Duodenal mucosa (tissue), 2 donors: ENCODE data around the gene FLNB.
"Not testable (repeated sequence)": the region's sequence is repeated elsewhere in the genome, so short reads cannot be mapped to it uniquely, and the experiment has no call there.

ENCODE experiments used
- H3K27ac ChIP-seq: one replicate; pipeline ENCODE4 v1.7.0; 2013; ENCODE audit warnings: low read depth, low read length
- H3K27me3 ChIP-seq, 2 donors: one replicate each; pipeline ENCODE4 v1.7.0; 2013; ENCODE audit warnings: low read length in 2 of 2, control low read depth in 1 of 2; ENCODE audit not compliant: insufficient read depth in 2 of 2, control insufficient read depth in 1 of 2
- H3K36me3 ChIP-seq, 2 donors: one replicate each; pipeline ENCODE4 v1.7.0; 2013; ENCODE audit warnings: low read length in 2 of 2, control low read depth in 1 of 2; ENCODE audit not compliant: insufficient read depth in 2 of 2, control insufficient read depth in 1 of 2
- H3K4me1 ChIP-seq, 2 donors: one replicate each; pipeline ENCODE4 v1.7.0; 2013; ENCODE audit warnings: low read length in 2 of 2, control low read depth in 1 of 2; ENCODE audit not compliant: insufficient read depth in 2 of 2, control insufficient read depth in 1 of 2
- H3K4me3 ChIP-seq, 2 donors: one replicate each; pipeline ENCODE4 v1.7.0; 2013; ENCODE audit warnings: low read length in 2 of 2, low read depth in 1 of 2
- H3K9ac ChIP-seq, 2 donors: one replicate each; pipeline ENCODE4 v1.7.0; 2013; ENCODE audit warnings: low read length in 2 of 2, low read depth in 1 of 2
- H3K9me3 ChIP-seq, 2 donors: one replicate each; pipeline ENCODE4 v1.7.0; 2013; ENCODE audit warnings: low read length in 2 of 2, control low read depth in 1 of 2; ENCODE audit not compliant: control insufficient read depth in 1 of 2

FLNB gene

DNA sequence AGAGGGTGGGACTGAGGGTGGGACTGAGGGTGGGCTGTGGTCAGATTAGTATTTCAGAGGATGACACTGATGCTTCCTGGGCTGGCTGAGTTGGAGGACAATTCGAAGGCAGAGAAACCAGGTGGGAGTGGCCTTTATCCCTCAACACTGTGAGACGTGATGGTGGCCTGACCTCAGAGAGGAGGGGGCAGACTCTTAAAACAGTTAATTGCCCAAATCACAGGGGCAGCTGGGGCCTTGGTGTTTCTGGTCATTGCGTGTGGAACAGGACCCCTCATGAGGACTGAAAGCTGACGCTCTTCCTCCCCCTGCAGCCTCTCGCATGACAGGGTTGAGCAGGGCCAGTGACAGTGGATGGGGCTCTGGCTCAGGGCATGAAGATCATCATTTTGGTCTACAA lies 183.8 kb downstream of the FLNB start:
- Histone ChIP-seq H3K27ac (no peak overlapping the region), H3K9ac (no peak overlapping the region), H3K27me3 (no peaks in the 10 kb centered on the region), H3K4me3 (no peak overlapping the region), H3K36me3 (no peaks in the 10 kb centered on the region), H3K4me1 (peaks cover 0 to 3% of the 10 kb centered on the region in 2 donors), H3K9me3 (no peaks in the 10 kb centered on the region)

DNA sequence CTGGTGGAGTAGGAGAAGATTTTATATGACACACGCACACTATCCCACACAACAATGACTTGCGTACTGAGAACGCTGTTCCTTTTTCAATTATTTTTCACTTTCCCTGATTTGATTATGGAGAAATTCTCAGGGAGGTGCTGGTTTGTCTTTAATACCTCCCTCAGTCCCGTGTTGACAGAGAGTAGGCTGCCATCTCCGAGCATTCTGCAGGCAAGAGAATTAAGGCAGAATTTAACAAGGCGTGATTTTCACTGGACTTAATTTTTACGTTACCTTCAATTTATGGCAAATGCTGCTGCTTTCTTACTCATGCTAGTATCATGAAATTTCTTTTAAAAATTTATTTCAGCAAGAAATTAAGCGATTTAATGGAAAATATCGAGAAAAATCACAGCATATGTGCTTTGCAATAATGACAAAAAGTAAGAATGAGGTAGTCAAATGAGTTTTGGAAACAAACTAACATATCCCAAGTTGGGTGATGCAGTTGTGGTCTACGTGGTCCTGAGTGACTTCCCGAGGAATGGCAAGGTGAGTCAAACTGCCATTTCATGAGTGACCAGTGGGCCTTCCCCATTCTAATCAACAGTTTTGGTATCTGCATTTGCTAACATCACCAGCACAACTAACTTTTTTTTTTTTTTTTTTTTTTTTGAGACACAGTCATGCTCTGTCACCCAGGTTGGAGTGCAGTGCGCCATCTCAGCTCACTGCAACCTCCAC lies 185.6 kb downstream of the FLNB start:
- Histone ChIP-seq H3K9ac (no peak overlapping the region), H3K9me3 (no peaks in the 10 kb centered on the region), H3K4me3 (no peak overlapping the region), H3K27me3 (no peaks in the 10 kb centered on the region), H3K36me3 (no peaks in the 10 kb centered on the region), H3K27ac (no peak overlapping the region), H3K4me1 (peaks cover 0 to 3% of the 10 kb centered on the region in 2 donors)

DNA sequence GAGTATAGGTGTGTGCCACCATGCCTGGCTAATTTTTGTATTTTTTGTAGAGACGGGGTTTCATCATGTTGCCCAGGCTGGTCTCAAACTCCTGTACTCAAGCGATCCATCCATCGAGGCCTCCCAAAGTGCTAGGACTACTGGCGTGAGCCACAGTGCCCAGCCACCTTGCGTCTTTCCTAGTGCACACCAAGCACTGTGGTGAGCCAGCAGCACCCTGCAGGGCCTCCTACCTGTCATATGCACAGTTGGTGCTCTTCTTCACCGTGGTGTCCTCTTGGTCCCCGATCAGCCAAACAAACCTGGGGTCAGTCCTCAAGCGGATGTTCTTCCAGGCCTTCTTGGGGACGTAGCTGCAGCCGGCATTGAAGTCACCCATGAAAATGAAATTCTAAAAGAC lies 189.4 kb downstream of the FLNB start:
- Histone ChIP-seq H3K36me3 (no peaks in the 10 kb centered on the region), H3K4me3 (no peak overlapping the region), H3K9me3 (no peaks in the 10 kb centered on the region), H3K4me1 (peaks cover 3 to 9% of the 10 kb centered on the region in 2 donors), H3K27me3 (no peaks in the 10 kb centered on the region), H3K9ac (no peak overlapping the region), H3K27ac (no peak overlapping the region)

DNA sequence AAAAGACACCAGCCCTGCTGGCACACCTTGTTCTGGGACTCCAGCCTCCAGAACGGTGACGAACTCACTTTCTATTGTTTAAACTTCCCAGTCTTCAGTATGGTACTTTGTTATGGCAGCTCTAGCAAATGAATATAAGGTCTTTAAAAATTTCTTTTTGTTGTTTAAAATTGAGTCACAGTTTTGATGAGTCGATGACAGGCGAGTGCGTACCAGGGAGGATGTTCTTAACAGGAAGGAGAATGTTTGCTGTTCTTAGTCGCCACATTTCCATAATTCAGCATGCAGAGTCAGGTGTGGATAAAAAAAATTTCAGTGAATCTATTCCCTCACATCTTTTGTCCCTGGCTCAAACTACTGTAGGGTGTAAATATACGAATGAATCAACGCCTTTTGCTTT lies 190.1 kb downstream of the FLNB start:
- Histone ChIP-seq H3K36me3 (no peaks in the 10 kb centered on the region), H3K4me1 (peaks cover 3 to 9% of the 10 kb centered on the region in 2 donors), H3K9me3 (no peaks in the 10 kb centered on the region), H3K4me3 (no peak overlapping the region), H3K27ac (no peak overlapping the region), H3K9ac (no peak overlapping the region), H3K27me3 (no peaks in the 10 kb centered on the region)

DNA sequence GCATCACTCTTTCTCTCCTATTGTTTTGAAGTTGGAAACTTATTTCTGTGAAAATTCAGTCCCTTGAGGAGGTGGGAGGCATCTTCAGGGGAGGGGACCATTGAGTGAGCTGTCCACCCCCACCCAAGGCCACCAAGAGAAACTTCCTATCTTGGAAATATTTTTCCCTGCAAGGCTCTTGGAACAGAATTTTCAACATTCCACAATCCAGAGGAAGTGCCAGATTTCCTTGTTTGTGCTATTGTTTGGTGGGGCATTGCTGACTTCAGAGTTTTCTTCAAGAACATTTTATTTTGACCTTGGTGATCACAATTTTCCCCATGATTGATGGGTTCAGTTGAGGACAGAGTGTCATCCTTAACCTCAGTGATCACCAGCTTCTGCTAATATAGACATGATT lies 190.6 kb downstream of the FLNB start:
- Histone ChIP-seq H3K27ac (no peak overlapping the region), H3K9me3 (no peaks in the 10 kb centered on the region), H3K9ac (no peak overlapping the region)

DNA sequence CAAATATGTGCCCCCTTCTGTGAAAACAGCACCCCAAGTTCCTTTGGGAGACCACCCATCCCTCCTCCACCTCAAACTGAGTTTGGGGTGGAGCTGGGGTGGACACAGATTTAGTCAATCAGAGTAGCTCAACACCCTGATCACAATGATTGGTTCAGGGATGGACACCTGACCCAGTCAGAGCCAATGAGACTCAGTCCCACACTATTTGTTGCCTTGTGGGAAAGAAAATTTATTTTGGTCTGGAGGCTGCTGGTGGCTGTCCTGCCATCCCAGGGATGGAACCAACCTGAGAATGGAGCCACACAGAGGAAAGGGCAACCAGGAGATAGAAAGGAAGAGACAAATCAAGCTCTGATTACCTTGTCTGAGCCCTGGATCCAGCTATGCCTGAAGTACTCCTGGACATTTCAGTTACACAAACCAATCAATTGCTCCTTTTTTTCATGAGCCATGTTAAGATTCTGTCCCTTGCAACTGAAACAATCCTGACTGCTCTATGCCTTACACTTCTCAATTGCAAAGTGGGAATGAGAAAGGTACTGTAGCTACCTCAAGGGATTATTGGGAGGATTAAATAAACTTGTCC lies 192.0 kb downstream of the FLNB start:
- H3K9ac ChIP-seq, result no peak overlapping the region
- no peaks in the 10 kb centered on the region for H3K36me3 ChIP-seq
- no peaks in the 10 kb centered on the region for H3K9me3 ChIP-seq
- no peak overlapping the region for H3K4me3 ChIP-seq
- peaks cover 3 to 9% of the 10 kb centered on the region in 2 donors for H3K4me1 ChIP-seq
- no peaks in the 10 kb centered on the region for H3K27me3 ChIP-seq
- H3K27ac ChIP-seq, result no peak overlapping the region

More for the DNA sequence above, 190.6 kb downstream of the FLNB start:
- no peak overlapping the region for H3K4me3 ChIP-seq
- peaks cover 3 to 9% of the 10 kb centered on the region in 2 donors for H3K4me1 ChIP-seq
- H3K36me3 ChIP-seq, result no peaks in the 10 kb centered on the region
- H3K27me3 ChIP-seq, result no peaks in the 10 kb centered on the region

DNA sequence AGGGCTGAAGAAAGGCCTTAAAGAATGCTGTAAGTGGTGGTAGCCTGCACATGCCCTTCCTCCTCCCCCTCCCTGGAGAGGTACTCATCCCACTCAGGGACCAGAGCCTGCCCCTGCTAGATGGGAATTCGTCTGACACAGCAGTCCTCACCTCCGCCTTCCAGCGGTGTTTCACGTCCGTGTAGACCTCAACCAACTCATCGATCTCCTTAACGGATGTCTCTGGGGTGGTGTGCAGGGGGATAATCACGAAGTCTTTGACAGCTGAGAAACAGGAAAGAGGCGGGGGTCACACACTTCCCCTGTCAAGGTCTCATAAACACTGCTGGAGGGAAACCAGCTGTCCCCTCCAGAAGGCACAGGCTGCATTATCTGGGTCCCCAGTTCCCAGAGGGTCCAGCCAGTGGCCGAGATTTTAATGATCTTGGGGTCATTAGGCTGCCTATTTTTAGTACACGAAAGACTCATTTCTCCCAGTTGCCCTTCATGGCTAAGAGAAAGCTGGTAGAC lies 192.7 kb downstream of the FLNB start:
- no peaks in the 10 kb centered on the region for H3K9me3 ChIP-seq
- H3K27me3 ChIP-seq, result no peaks in the 10 kb centered on the region
- peaks cover 3 to 9% of the 10 kb centered on the region in 2 donors for H3K4me1 ChIP-seq
- no peaks in the 10 kb centered on the region for H3K36me3 ChIP-seq
- no peak overlapping the region for H3K9ac ChIP-seq
- no peak overlapping the region for H3K27ac ChIP-seq
- no peak overlapping the region for H3K4me3 ChIP-seq

DNA sequence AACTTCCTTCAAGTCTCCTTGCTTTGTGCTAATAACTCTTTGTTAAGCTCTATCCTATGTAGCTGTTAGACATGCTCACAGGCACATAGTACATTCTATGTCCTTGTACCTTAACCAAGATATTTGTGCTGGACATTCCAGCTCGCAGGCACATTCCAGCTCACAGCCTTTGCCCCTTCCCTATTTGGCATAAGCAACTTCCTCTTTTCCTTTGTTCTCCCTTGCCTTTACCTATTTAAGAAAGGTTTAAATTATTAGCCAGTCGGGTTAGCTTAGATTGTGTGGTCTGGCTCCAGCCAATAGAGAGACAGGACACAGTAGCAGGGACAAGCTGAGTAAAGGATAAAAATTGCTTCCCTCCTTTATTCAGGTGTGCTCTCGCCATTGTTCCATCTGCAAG lies 193.2 kb downstream of the FLNB start:
- H3K4me1 ChIP-seq, H3K27ac ChIP-seq, H3K27me3 ChIP-seq: not testable (repeated sequence)

DNA sequence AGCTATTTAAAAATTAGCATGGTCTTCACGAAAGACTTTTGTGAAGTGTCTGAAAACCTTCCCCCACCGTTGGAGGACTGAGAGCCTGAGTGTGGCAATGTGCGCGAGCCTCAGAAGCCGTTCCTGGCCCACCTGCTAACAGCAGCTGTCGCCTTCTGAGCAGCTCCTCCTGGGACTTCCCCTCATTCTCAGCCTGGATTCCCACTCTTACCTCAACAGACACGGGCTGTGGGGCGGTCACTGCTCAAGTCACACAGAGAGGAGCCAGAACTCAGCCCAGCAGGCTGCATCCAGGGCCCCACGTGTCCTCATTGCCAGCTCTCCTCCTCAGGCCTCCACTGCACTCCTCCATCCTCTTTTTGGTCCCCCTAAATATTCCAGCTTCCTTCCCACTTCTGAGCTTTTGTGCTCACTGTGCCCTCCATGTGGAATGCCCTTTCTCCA lies 194.7 kb downstream of the FLNB start:
- H3K36me3 ChIP-seq, result no peaks in the 10 kb centered on the region
- no peak overlapping the region for H3K4me3 ChIP-seq
- H3K4me1 ChIP-seq, result peaks cover 0 to 9% of the 10 kb centered on the region in 2 donors
- no peak overlapping the region for H3K27ac ChIP-seq
- H3K27me3 ChIP-seq, result no peaks in the 10 kb centered on the region
- H3K9ac ChIP-seq, result no peak overlapping the region
- H3K9me3 ChIP-seq, result no peaks in the 10 kb centered on the region

More for the DNA sequence above, 193.2 kb downstream of the FLNB start:
- H3K9me3 ChIP-seq, H3K9ac ChIP-seq, H3K4me3 ChIP-seq, H3K36me3 ChIP-seq: not testable (repeated sequence)

DNA sequence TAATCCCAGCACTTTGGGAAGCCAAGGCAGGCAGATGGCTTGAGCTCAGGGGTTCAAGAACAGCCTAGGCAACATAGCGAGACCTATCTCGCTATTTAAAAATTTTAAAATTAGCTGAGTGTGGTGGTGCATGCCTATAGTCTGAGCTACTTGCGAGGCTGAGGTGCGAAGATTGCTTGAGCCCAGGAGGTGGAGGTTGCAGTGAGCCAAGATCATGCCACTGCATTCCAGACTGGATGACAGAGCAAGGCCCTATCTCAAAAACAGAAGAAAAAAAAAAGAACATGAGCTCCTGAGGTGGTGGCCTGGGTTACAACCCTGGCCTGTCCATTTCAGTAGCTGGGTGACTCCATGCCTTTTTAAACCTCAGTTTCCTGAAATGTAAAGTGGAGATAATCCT lies 195.3 kb downstream of the FLNB start:
- no peak overlapping the region for H3K9ac ChIP-seq
- H3K36me3 ChIP-seq, result no peaks in the 10 kb centered on the region
- H3K27ac ChIP-seq, result no peak overlapping the region
- peaks cover 0 to 9% of the 10 kb centered on the region in 2 donors for H3K4me1 ChIP-seq
- no peaks in the 10 kb centered on the region for H3K9me3 ChIP-seq
- H3K4me3 ChIP-seq, result no peak overlapping the region
- H3K27me3 ChIP-seq, result no peaks in the 10 kb centered on the region
